NCI-H187 (cell line): ENCODE data around the gene MAIP1.

ENCODE experiments used
- DNase-seq, 2 experiments: peaks; one replicate each; lab custom pipeline; 2025; lab: John Stamatoyannopoulos, UW

MAIP1 gene

DNA sequence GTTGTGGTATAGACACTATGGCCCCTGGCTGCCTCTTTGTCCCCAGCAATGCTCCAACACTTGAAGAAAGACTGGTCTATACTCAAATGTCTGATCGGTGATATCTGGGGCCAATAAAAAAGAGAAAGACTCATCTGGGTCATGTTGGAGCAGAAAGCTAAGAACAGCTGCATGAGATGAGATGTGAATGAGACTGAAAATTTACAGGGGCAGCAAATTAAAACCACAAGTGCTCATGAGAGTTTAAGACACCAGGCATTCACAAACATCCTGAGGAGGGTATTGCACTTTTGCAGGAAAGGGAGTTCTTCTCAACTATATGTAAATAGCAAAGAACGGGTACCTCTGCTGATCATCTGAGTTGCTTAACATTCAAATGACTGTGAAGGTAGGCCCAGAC, 36.3 kb downstream of the MAIP1 start:
- DNase-seq, result no peak

DNA sequence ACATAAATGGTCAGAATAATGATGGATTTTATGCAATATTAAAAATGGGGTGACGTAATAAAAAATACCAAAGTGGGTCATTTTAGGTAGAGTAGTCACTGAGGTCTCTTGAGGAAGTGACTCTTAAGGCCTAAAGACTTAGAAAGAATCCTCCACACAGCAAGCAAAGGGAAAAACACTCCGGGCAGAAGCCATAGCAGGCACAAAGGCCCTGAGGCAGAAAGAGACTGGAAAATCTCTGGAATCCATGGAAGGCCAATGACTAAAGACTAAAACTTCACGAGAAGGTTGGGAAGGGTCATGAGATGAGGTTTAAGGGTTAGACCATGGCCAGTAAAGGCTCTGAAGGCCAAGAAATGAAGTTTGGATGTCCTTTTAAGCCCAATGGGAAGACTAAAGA, 36.9 kb downstream of the MAIP1 start:
- DNase-seq, result no peak

DNA sequence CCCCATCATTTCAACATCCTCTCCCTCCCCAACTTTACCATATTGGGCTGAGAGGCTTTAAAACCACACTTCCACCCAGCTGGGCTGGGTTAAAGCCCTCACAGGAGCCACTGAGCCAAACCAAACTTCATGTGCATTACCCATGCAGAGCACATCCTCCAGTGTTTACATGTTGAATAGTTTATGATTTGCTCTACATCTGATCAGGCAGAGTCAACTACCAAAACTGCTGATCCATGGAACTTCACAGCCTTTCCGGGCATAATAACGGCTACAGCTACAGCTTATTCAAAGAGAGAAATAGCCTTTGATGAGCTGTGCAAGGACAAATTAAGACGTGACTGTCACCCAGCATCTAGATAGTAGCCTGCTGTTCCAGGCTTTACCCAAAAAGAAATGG, 39.0 kb downstream of the MAIP1 start:
- DNase-seq, result no peak

DNA sequence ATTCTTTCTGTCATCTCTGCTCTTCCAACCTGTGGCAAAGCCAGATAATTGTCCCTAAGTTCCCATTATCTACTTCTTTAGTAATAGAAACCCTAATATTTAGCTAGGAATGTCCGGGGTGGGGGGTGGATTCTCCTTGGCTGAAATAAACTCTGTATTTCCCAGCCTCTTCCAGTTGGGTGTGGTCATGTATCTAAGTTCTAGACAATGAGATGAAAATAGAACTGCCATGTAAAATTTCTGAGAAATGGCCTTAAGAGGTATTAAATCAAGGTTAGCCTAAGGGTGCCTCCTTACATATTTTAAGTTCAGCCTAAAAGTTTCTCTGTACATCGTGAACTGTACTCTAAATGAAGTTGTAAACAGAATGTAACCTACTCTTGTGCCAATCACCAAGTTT, 39.5 kb downstream of the MAIP1 start:
- DNase-seq, result no peak

DNA sequence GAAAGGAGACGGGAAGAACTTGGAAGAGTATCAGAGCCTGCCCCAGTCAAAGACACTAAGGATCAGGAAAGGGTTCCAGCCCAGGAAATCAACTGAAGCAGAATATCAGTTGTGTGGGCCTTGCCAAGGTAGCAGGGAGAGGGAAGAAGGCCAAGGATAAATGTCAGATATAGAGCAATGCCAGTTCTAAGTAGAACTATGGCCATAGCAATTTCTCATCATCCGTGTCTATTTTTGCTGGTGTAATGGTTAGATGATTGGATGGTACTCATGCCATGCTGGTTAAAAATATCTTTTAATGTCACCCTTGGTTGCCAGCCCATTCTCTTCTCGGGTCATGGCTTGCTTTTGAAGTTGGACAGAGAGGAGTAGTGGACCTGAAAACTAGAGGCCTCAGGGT, 41.9 kb downstream of the MAIP1 start:
- DNase-seq, result no peak

DNA sequence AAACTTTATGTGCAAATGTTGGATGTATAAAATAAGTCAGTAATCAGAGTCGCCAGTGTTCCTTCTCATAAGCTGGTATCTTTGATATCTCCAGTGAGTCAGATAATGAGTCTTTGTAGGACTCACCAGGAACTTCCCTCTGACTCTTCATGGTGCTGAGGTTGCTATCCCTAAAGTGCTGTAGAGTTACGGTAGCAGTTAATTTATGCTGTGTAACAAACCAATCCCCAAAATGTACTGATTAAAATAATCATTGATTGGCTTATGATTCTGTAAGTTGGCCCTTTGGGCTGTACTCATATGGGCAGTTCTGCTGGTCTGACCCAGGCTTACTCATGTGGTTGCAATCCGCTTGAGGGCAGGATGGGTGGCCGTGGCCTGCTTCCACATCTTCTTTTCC, 43.8 kb downstream of the MAIP1 start:
- DNase-seq, result no peak

DNA sequence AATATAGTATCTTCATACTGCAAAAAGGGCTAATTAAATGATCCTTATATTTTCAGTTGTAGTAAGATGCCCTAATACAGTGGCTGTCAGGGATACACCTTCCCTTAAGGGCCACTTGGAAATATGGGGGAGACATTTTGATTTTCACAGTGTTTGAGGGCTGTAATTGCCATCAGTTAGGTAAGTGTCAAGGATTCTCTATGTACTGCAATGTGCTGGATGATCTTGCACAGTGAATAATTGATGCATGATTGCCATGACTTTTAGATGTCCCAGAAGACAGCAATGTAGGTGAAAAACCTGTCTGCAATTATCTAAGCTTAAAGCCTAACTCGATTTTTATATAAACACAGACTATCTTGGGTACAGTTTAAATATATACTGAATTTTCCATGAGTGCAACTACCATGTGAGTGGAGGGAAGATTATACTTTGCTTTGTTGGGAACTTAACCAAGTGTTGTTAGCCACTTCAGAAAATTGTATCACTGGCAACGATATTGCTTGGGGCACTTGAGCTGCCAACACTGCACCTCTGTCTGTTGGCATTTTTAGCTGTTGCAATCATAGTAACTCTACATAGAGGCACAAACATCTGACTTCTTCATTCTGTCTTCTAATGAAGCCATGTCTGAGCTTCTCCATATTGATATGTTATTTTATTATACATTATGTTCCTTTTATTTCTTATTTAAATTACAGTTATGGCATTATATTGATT, 45.2 kb downstream of the MAIP1 start:
- no peak for DNase-seq

DNA sequence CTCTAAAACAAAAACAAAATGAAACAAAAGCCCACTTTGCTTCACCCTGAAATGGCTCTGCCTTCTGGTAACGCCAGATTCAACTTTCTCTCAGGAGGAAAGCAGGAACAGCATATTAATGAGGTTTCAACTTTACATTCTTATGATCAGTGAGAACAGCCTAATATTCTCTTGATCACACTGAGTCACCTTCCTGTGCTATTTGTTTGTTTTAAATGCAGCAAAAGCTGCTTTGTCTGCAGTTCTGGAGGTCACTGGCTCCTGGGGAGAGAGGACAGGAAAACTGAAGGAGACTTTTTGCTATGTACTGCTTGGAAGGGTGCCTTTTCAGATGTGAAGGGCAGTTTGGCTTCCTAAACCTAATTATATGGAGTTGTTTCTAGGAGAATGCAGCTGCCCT, 48.1 kb downstream of the MAIP1 start:
- no peak for DNase-seq

DNA sequence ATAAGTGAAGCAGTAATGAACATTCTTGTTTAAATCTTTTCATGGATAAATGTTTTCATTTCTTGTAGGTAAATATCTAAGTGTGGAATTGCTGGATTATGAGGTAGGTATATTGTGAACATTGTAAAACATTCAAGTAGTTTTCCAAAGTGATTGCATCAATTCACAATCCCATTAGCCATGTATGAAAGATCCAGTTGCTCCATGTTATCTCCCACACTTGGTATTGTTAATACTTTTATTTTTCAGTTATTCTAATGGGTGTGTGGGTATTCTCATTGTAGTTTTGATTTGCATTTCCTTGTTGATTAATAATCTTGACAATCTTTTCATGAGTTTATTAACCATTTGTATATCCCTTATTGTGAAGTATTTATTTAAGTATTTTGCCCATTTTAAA, 50.3 kb downstream of the MAIP1 start:
- no peak for DNase-seq

DNA sequence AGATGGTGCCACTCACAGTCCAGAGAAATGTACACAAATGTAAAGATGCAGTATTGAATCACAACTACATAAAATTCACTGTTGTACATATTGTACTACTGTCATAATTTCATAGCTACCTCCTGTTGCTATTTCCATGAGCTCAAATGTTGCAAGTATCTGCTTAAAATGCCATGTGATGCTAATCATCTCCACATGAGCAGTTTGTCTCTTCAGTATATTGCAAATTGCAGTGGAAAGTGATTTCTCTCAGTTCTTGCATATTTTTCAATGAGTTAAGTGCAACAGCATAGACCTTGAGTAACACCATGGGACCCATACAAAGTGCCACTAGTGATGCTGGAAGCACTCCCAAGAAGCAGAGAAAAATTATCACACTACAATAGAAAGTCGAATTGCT, 51.9 kb downstream of the MAIP1 start:
- DNase-seq, result no peak

DNA sequence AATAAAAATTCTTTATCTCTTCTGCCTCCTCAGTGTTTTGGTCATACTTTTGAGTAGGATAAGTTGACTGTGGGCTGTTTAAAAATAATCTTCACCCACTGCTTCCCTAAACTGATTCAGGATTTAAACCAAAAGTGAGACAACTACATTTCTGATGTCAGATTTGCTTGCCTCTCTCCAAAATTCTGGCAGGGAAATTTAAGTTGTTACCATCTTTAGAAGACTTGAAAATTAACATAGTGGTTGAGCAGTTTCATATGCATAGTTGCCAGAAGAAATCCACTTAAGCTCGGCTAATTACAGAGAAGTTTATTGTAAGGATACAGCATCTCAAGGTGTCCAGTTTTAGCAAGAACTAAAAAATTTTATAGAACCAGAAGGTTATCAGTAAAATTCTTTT, 57.0 kb downstream of the MAIP1 start:
- no peak for DNase-seq
